MM.1S (cell line): Measurements from ENCODE around the gene UBP1.

Experiments used
- CTCF ChIP-seq: fragments of 300-600 bp; sonication (generic); IDR thresholded peaks from 2 replicates; pipeline ENCODE4 v1.5.1; 2016; ENCODE audit warnings: antibody characterized with exemption, low read length, mixed read lengths
- EZH2 ChIP-seq: fragments of 300-600 bp; sonication (generic); optimal IDR thresholded peaks from 2 replicates; pipeline ENCODE3; 2017; ENCODE audit warnings: low read depth, mild to moderate bottlenecking, antibody characterized with exemption, low read length, mixed read lengths
- EZH2phosphoT487 ChIP-seq: fragments of 300-600 bp; sonication (generic); IDR thresholded peaks from 2 replicates; pipeline ENCODE4 v1.6.1; 2018; ENCODE audit warnings: antibody characterized with exemption, low read length

DNA sequence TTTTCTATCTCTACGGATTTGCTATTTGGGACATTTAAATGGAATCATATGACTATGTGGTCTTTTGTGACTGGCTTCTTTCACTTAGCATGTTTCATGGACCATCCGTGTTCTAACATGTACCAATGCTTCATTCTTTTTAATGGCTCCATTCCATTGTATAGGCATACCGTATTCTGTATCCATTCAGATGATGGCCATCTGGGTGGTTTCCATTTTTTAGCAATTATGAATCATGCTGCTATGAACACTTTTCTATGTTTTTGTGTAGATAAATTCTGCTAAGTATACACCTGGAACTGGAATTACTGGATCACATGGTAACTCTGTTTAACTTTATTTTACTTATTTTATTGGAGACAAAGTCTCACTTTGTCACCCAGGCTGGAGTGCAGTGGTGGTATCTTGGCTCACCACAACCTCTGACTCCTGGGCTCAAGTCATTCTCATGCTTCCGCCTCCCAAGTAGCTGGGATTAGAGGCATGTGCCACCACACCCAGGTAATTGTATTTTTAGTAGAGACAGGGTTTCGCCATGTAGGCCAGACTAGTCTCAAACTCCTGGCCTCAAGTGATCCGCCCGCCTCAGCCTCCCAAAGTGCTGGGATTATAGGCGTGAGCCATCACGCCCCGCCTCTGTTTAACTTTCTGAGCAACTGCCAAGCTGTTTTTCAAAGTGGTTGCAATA, 13.4 kb downstream of the UBP1 start:
- no peak for TF ChIP-seq CTCF
- TF ChIP-seq EZH2, result no peak
- TF ChIP-seq EZH2phosphoT487, result no peak
